HG03558 (cell line): ENCODE results near the gene TOMM6.

Source experiments
- ATAC-seq: cut with Tn5 transposase; IDR thresholded peaks from one replicate; pipeline ENCODE4 v1.9.1; 2021; ENCODE audit warnings: moderate number of reproducible peaks; ENCODE audit not compliant: unreplicated experiment; ENCODE audit errors: extremely low read depth

TOMM6 gene

DNA sequence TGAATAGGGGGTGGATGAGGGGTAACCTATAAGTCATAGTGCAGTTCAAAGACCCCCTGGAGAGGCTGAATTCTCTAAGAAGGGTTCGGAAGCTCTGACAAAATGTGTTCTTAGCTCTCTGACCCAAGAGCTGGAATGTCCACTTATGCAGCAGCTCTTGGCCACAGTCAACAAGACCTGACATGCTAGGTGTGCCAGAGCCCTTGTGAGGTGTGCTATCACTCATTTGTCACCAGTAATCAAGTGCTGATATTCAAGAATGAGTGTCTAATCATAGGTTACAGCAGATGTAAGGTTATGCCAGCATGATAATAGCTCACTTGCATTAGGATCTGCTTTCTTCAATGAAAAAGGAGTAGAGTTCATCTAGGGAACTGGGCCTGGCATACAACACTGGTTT, 28.1 kb downstream of the TOMM6 start:
- no peak for ATAC-seq

DNA sequence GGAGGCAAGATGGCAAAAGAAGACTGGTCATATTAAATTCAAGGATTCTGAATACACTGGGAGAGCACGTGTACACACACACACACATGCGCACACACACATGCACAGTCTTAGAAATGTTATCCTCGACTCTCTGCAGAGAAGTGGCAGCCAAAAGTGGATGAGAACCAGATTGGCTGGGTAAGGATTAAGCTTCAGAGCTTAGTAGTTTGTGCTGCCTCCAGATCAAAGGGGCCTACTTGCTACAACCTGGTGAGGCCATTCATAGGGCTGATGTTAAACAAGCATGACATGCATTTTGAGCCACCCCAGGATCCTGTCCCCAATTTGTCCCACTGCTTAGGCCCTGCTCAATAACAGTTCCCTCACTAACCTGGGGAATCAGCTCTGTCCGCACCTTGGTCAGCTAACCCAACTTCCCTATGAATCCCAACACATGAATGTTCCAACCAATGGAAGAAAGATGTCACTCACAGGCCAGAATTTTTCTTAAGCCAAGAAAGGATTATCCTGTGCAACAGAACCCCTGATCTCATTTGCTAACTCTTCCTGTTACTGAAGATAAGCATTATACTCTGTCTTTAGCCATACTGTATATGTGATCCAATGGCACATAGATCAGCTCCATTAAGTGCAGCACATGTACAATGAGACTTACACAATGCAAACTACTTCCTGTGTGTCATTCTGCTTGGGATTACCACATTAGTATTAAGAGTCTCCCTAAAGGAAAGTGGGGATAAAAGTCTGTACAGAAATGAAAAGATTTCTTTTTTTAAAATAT, 31.0 kb downstream of the TOMM6 start:
- ATAC-seq, result no peak

DNA sequence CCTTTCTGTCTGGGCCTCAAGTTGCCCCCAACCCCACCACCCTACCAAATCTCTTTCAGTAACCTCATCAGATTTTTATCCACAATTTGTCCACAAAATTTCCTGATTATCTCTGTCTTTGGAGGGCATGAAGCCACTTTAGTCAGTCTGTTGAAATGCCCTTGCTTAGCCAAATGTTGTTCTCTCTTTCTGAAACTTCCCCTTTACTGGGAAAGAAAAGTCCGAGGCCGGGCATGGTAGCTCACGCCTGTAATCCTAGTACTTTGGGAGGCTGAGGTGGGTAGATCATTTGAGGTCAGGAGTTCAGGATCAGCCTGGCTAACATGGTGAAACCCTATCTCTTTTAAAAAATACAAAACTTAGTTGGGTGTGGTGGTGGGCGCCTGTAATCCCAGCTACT, 33.8 kb downstream of the TOMM6 start:
- no peak for ATAC-seq

DNA sequence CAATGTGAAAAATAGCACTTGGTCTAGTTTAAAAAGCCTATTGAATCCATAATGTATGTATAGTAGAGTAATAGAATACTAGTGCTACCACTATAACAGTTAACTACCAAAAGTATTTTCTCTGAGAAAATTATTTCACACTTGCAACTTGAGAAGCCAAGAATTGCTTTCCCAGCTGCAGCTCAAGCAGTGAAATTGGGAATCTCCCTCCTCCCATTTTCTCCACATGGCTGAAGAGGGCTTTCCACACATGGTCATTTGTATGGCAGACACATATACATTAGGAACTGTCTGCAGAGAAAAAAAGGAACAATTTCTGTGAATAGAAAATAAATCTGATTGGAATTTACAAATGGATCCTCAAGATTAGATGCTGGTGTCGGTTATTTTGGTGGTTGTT, 34.5 kb downstream of the TOMM6 start:
- no peak for ATAC-seq

DNA sequence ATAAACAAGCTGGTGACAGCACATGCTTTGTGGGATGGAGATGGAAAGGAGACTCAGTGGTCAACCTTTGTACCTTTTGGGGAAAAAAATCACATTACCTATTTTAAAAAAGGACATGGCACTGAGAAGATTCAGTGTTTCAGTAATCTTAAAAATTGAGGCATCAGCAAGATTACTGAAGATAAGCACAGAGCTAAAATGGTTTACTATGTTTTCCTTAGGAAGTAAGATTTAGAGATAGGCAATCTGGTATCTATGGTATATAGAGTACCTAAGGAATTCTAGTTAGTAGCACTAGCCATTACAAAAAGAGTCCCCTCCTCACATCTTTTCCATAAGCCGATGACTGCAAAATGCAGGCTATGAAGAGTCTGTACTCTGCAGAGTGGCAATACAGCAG, 35.7 kb downstream of the TOMM6 start:
- no peak for ATAC-seq

DNA sequence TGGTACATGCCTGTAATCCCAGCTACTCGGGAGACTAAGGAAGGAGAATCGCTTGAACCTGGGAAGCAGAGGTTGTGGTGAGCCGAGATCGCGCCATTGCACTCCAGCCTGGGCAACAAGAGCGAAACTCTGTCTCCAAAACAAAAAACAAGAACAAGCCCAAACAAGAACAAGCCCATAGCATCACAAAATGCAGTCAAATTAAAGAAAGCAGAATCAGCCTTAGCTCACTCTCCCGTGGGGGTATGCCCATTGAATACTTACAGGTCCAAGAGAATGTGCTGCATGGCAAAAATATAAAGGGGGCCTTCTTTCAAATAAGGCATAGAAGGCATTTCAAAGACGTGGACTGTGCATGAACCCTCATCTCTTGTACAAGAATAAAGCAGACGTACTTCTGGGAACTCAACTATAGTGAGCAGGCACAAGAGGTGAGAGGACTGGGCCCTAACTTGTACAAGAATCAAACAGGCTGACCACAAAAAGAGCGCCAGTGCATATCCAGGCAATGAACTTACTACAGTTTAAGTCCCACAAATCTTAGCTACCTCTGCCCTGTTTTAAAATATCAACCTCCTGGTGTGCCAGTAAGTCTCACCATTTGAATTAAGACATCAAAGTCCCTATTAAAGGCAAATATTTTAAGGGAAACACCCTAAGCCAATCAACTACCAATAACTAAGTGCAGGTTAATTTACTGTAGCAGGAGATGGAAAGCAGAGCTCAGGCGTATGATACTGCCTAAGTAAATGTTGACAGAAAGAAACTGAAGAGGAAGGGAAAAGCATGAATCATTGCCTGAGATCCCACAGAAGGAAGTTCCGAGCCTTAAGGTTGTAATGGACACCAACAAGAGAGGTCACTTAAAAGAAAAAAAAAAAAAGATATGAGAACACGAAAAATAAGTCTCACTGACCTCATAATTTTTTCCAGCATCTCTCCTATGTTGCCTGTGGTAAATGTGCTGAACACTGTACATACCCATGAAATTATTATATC, 37.4 kb downstream of the TOMM6 start:
- ATAC-seq, result no peak

DNA sequence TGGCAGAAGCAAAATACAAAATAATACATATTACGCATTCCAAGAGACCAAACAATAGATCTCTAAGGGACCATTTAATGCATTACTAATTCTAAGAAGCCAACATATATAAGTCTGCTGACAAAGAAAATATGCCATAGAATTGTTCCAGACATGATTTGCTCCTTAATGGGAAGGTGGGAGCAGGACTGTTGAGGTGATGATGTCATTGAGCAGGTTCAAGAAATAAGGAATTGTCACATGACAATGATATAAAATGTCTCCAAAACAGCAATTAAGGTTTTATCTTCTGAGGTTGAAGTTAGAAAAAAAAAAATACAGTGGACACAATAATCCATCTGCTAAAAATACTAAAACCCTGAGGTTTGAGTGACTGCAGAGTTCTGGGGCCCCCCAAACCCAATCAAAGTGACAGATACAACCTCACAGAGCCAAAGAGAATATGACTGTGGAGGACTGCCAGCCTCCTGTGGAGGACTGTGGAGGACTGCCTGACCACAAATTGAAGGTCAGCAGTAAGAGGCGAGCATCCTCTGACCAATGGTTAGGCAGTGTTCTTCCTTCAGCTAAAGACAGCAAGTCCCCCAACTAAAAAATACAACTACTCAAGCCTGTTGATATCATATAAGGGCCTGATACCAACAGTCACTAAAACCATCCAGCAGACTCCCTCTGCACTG, 39.0 kb downstream of the TOMM6 start:
- ATAC-seq, result no peak

DNA sequence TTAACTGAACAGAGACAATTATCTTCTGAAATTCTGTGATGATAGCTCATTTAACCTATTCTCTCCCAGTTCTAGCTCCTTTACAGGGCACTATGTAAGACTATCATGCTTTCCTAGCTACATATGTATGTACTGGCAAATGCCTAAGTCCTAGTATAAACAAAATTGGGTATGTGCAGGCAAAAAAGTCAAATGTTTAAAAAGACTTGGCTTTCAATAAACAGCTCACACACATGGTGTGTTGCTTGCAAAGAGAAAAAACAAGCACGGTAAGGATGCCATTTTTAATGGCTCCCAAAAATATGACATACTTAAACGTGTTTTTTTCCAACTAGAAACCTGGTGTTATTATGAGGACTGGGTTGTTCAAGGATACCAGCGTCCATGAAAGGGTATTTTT, 44.8 kb downstream of the TOMM6 start:
- ATAC-seq, result no peak

DNA sequence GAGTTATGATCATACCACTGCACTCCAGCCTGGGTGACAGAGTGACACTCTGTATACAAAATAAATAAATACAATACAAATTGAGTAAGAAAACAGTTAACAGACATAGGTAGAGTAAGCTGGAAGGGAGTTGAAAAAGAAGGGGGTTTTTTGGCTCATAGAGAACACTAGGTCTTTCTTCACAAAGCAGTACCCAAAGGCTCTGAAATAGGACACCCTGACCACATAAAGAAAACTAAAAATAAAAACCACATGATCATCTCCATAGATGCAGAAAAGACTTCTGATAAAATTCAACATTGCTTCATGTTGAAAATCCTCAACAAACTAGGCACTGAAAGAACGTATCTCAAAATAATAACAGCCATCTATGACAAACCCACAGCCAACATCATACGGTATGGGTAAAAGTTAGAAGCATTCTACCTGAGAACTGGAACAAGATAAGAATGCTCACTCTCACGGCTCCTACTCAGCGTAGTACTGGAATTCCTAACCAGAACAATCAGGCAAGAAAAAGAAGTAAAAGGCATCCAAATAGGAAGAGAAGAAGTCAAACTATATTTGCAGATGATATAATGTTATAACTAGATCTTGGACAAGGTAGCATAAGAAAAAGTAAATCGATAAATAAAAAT, 48.6 kb downstream of the TOMM6 start:
- no peak for ATAC-seq

DNA sequence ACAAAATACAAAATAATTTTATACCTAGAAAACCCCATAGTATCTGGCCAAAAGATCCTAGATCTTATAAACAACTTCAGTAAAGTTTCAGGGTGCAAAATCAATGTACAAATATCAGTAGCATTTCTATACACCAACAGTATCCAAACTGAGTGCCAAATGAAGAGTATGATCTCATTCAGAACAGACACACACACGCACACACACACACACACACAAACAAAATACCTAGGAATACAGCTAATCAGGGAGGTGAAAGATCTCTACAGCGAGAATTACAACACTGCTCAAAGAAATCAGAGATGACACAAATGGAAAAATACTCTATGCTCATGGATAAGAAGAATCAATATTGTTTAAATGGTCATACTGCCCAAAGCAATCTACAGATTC, 49.2 kb downstream of the TOMM6 start:
- no peak for ATAC-seq
